H9 (cell line): ENCODE measurements around the gene CDH13. TPM values are rescaled to one million over a fixed set of nuclear protein-coding genes. Genes with fewer than 3 reads are reported as not detected.

ENCODE experiments used
- DNase-seq: peaks from one replicate; pipeline ENCODE4 v3.0.0-alpha.2; 2017
- H2AFZ ChIP-seq: one replicate; pipeline ENCODE4 v1.6.1; 2013; ENCODE audit warnings: mild to moderate bottlenecking, low read length, control low read depth, moderate library complexity
- H2AK5ac ChIP-seq: 2 replicates; pipeline ENCODE4 v1.6.1; 2013; ENCODE audit warnings: low read length, control low read depth, mixed read lengths; ENCODE audit not compliant: insufficient read length
- H2BK120ac ChIP-seq: one replicate; pipeline ENCODE4 v1.6.1; 2013; ENCODE audit warnings: low read depth, mild to moderate bottlenecking, low read length, control low read depth, inconsistent platforms; ENCODE audit not compliant: poor library complexity, severe bottlenecking
- H2BK12ac ChIP-seq: 2 replicates; pipeline ENCODE4 v1.6.1; 2013; ENCODE audit warnings: low read length, control low read depth, mixed read lengths, low read depth; ENCODE audit not compliant: insufficient read length
- H2BK15ac ChIP-seq: 2 replicates; pipeline ENCODE4 v1.6.1; 2013; ENCODE audit warnings: low read depth, low read length, control low read depth
- H2BK20ac ChIP-seq: one replicate; pipeline ENCODE4 v1.6.1; 2013; ENCODE audit warnings: low read depth, mild to moderate bottlenecking, low read length, control low read depth, inconsistent platforms; ENCODE audit not compliant: poor library complexity, severe bottlenecking
- H2BK5ac ChIP-seq: 2 replicates; pipeline ENCODE4 v1.6.1; 2013; ENCODE audit warnings: low read length, control low read depth, mixed read lengths; ENCODE audit not compliant: insufficient read length
- H3K14ac ChIP-seq: 2 replicates; pipeline ENCODE4 v1.6.1; 2013; ENCODE audit warnings: low read length, control low read depth; ENCODE audit not compliant: insufficient read depth
- H3K18ac ChIP-seq: 2 replicates; pipeline ENCODE4 v1.6.1; 2013; ENCODE audit warnings: low read depth, mild to moderate bottlenecking, mixed read lengths, low read length, control low read depth; ENCODE audit not compliant: insufficient read length
- H3K23ac ChIP-seq: 2 replicates; pipeline ENCODE4 v1.6.1; 2013; ENCODE audit warnings: low read length, control low read depth, mixed read lengths, low read depth; ENCODE audit not compliant: insufficient read length
- H3K23me2 ChIP-seq: 2 replicates; pipeline ENCODE4 v1.6.1; 2013; ENCODE audit warnings: low read depth, mild to moderate bottlenecking, mixed read lengths, low read length, control low read depth; ENCODE audit not compliant: insufficient read length, poor library complexity, severe bottlenecking
- H3K27ac ChIP-seq: 2 replicates; pipeline ENCODE4 v1.5.1; 2013; ENCODE audit warnings: low read length, control low read depth, mixed read lengths, low read depth; ENCODE audit not compliant: insufficient read length
- H3K27me3 ChIP-seq: 2 replicates; pipeline ENCODE4 v1.6.1; 2013; ENCODE audit warnings: low read length, control low read depth, inconsistent platforms; ENCODE audit not compliant: insufficient read depth
- H3K4ac ChIP-seq: 2 replicates; pipeline ENCODE4 v1.6.1; 2013; ENCODE audit warnings: low read depth, mild to moderate bottlenecking, control low read depth, inconsistent platforms, low read length, moderate library complexity
- H3K4me1 ChIP-seq: 2 replicates; pipeline ENCODE4 v1.6.1; 2013; ENCODE audit warnings: low read length, control low read depth, inconsistent platforms; ENCODE audit not compliant: insufficient read depth
- H3K4me2 ChIP-seq: 2 replicates; pipeline ENCODE4 v1.6.1; 2013; ENCODE audit warnings: low read length, control low read depth, mixed read lengths; ENCODE audit not compliant: insufficient read length, insufficient read depth
- H3K56ac ChIP-seq: 2 replicates; pipeline ENCODE4 v1.6.1; 2013; ENCODE audit warnings: low read depth, mild to moderate bottlenecking, mixed read lengths, low read length, control low read depth; ENCODE audit not compliant: insufficient read length
- H3K79me1 ChIP-seq: 2 replicates; pipeline ENCODE4 v1.6.1; 2013; ENCODE audit warnings: low read depth, mild to moderate bottlenecking, moderate library complexity, low read length, control low read depth, inconsistent platforms; ENCODE audit not compliant: insufficient read depth, poor library complexity, severe bottlenecking
- H3K79me2 ChIP-seq: 2 replicates; pipeline ENCODE4 v1.6.1; 2013; ENCODE audit warnings: low read length, control low read depth, inconsistent platforms; ENCODE audit not compliant: insufficient read depth
- H3K9ac ChIP-seq: 2 replicates; pipeline ENCODE4 v1.6.1; 2013; ENCODE audit warnings: low read length, control low read depth, mixed read lengths; ENCODE audit not compliant: insufficient read length; ENCODE audit errors: extremely low read depth
- H3K9me3 ChIP-seq: one replicate; pipeline ENCODE4 v1.6.1; 2013; ENCODE audit warnings: low read depth, low read length, inconsistent platforms; ENCODE audit not compliant: control insufficient read depth
- H3T11ph ChIP-seq: one replicate; pipeline ENCODE4 v1.6.1; 2013; ENCODE audit warnings: mild to moderate bottlenecking, low read length, control low read depth, inconsistent platforms
- H4K20me1 ChIP-seq: one replicate; pipeline ENCODE4 v1.6.1; 2013; ENCODE audit not compliant: control insufficient read depth, insufficient read length, insufficient read depth
- H4K5ac ChIP-seq: 2 replicates; pipeline ENCODE4 v1.6.1; 2013; ENCODE audit warnings: low read depth, mild to moderate bottlenecking, mixed read lengths, low read length, control low read depth; ENCODE audit not compliant: insufficient read length
- H4K8ac ChIP-seq: replicated peaks from 2 replicates; pipeline ENCODE4 v1.6.1; 2013; ENCODE audit warnings: low read length, control low read depth, mixed read lengths, low read depth; ENCODE audit not compliant: insufficient read length
- H4K91ac ChIP-seq: 2 replicates; pipeline ENCODE4 v1.6.1; 2013; ENCODE audit warnings: low read depth, mild to moderate bottlenecking, moderate library complexity, mixed read lengths, low read length, control low read depth; ENCODE audit not compliant: insufficient read length
- H3K27ac Mint-ChIP-seq, 3 experiments: 2 replicates in 2 of 3; 3 replicates in 1 of 3; pipeline ENCODE4 v1.8.0; 2020 to 2021; ENCODE audit warnings: mixed read lengths in 3 of 3, mild to moderate bottlenecking in 1 of 3, moderate library complexity in 1 of 3
- H3K27me3 Mint-ChIP-seq: 2 replicates; pipeline ENCODE4 v1.8.0; 2021; ENCODE audit warnings: low read depth, mild to moderate bottlenecking, moderate library complexity, mixed read lengths
- H3K36me3 Mint-ChIP-seq, 3 experiments: 2 replicates in 2 of 3; 3 replicates in 1 of 3; pipeline ENCODE4 v1.8.0; 2020 to 2021; ENCODE audit warnings: low read depth in 3 of 3, mixed read lengths in 3 of 3; ENCODE audit not compliant: insufficient read depth in 1 of 3
- H3K4me1 Mint-ChIP-seq, 2 experiments: 2 replicates each; pipeline ENCODE4 v1.8.0; 2020; ENCODE audit warnings: mixed read lengths in 2 of 2
- H3K4me3 Mint-ChIP-seq, 2 experiments: 2 replicates in 1 of 2; 3 replicates in 1 of 2; pipeline ENCODE4 v1.8.0; 2020 to 2021; ENCODE audit warnings: mild to moderate bottlenecking in 2 of 2, mixed read lengths in 2 of 2, moderate library complexity in 1 of 2
- H3K9me3 Mint-ChIP-seq, 2 experiments: 2 replicates in 1 of 2; 3 replicates in 1 of 2; pipeline ENCODE4 v1.8.0; 2020; ENCODE audit warnings: mild to moderate bottlenecking in 2 of 2, mixed read lengths in 2 of 2, moderate library complexity in 1 of 2
- CTCF ChIP-seq: fragments of 200-600 bp; sonication (generic); conservative IDR thresholded peaks from 3 replicates; pipeline ENCODE4 v1.8.0; 2021; ENCODE audit warnings: antibody characterized with exemption, mild to moderate bottlenecking
- WGBS: extraction: QIAGEN DNeasy Blood & Tissue Kit; methylation state at CpG from one replicate; pipeline ENCODE4 v1.1.7; 2013; ENCODE audit warnings: missing lambda C conversion rate, low lambda C conversion rate, mixed read lengths; ENCODE audit not compliant: insufficient read length; ENCODE audit errors: extremely low coverage; 5-methylcytosine and 5-hydroxymethylcytosine counted together
- total RNA-seq: library from RNA; stranded (reverse); gene quantifications from 2 replicates; pipeline ENCODE4 v1.2.1, GENCODE V29; 2021

Gene CDH13
- total RNA-seq, 1 experiment from 2014 or later = 1.5 TPM

GRCh38 chr16:83002351-83003334 is 375.9 kb downstream of the CDH13 start:
- H3K14ac ChIP-seq = no peak overlapping the region
- Mint-ChIP-seq H3K27ac (no peak overlapping the region), H3K36me3 (no peaks in the 10 kb centered on the region), H3K4me1 (peaks cover 6 to 8% of the 10 kb centered on the region in 2 experiments; a peak in 3 of 4 replicates), H3K27me3 (no peaks in the 10 kb centered on the region), H3K4me3 (no peak overlapping the region), H3K9me3 (no peaks in the 10 kb centered on the region; a peak in 1 of 5 replicates)
- no peak overlapping the region for H2AK5ac ChIP-seq
- no peak overlapping the region for H4K5ac ChIP-seq
- H3K56ac ChIP-seq = no peak overlapping the region
- no peak overlapping the region for H2BK5ac ChIP-seq
- no peaks in the 10 kb centered on the region for H3K4me1 ChIP-seq
- no peaks in the 10 kb centered on the region for H3K79me1 ChIP-seq
- no peaks in the 10 kb centered on the region for H3K23me2 ChIP-seq
- H3K9me3 ChIP-seq = no peaks in the 10 kb centered on the region
- no CpG with 5 or more reads among the region's 8 CpGs for WGBS
- H3K4ac ChIP-seq = no peak overlapping the region
- H3T11ph ChIP-seq = no peak overlapping the region
- no peak for TF ChIP-seq CTCF
- no peak overlapping the region for H4K91ac ChIP-seq
- H3K9ac ChIP-seq = no peak overlapping the region
- H3K23ac ChIP-seq = no peak overlapping the region
- H2BK120ac ChIP-seq = no peak overlapping the region
- H4K8ac ChIP-seq = no peak overlapping the region
- no peaks in the 10 kb centered on the region for H4K20me1 ChIP-seq
- no peak overlapping the region for H3K18ac ChIP-seq
- H2BK12ac ChIP-seq = no peak overlapping the region
- no peaks in the 10 kb centered on the region for H3K27me3 ChIP-seq
- no peak overlapping the region for H3K4me2 ChIP-seq
- no peak for DNase-seq
- no peaks in the 10 kb centered on the region for H3K79me2 ChIP-seq
- no peak overlapping the region for H3K27ac ChIP-seq
- H2AFZ ChIP-seq = no peak overlapping the region
- H2BK15ac ChIP-seq = no peak overlapping the region
- no peak overlapping the region for H2BK20ac ChIP-seq
